ENCODE measurements around the gene VSTM4.

GRCh38 chr10:49036638-49037037, 78.7 kb downstream of the VSTM4 start:
- TF ChIP-seq CTCF (IDR thresholded peaks at IDR 0.05; ENCODE audit: low read depth, low read length, poor library complexity, severe bottlenecking) (no peak), EZH2phosphoT487 (IDR thresholded peaks at IDR 0.05; ENCODE audit: borderline replicate concordance, low read length) (no peak)

Measured in DOHH2 (cell line).